ENCODE measurements around the gene POMZP3.
"Not testable (repeated sequence)": the region's sequence is repeated elsewhere in the genome, so short reads cannot be mapped to it uniquely, and the experiment has no call there.

- not testable (repeated sequence) for TF ChIP-seq POLR2A (IDR thresholded peaks at IDR 0.05; ENCODE audit: low read depth, low read length); TAF1 (IDR thresholded peaks at IDR 0.05; ENCODE audit: borderline replicate concordance, low read depth, low read length)
Observed at GRCh38 chr7:76567311-76567710, 59.8 kb downstream of the POMZP3 start.

All from GM12892 (cell line).